Vagina (tissue), 2 donors: ENCODE measurements around the gene ZRANB3. TPM values are rescaled to one million over a fixed set of nuclear protein-coding genes. Genes with fewer than 3 reads are reported as not detected.

Experiments
- DNase-seq, 2 donors: peaks; one replicate each; pipeline ENCODE4 v3.0.0-alpha.2; 2017; ENCODE audit errors: extremely low spot score in 2 of 2
- H3K27ac ChIP-seq: fragments of 200-600 bp; sonication (generic); one replicate; pipeline ENCODE4 v1.5.1; 2019
- H3K27me3 ChIP-seq: fragments of 200-600 bp; sonication (generic); one replicate; pipeline ENCODE4 v1.5.1; 2019
- H3K36me3 ChIP-seq, 2 donors: fragments of 200-600 bp; sonication (generic); one replicate each; pipeline ENCODE4 v1.5.1; 2017 to 2019
- H3K4me1 ChIP-seq: fragments of 200-600 bp; sonication (generic); one replicate; pipeline ENCODE4 v1.5.1; 2019
- H3K4me3 ChIP-seq, 2 donors: fragments of 200-600 bp; sonication (generic); 1 replicate in 1 of 2; 2 replicates in 1 of 2; pipeline ENCODE4 v1.5.1; 2016 to 2019
- H3K9me3 ChIP-seq: fragments of 200-600 bp; sonication (generic); one replicate; pipeline ENCODE4 v1.5.1; 2019
- CTCF ChIP-seq, 3 experiments: fragments of 450-650 bp in 2 of 3; fragments of 200-600 bp in 1 of 3; sonication (generic) in 1 of 3; IDR thresholded peaks; one replicate each; pipeline ENCODE4 v1.5.1; 2017 to 2019; ENCODE audit warnings: antibody characterized with exemption in 3 of 3, mild to moderate bottlenecking in 2 of 3, moderate library complexity in 2 of 3
- POLR2A ChIP-seq, 2 donors: fragments of 450-650 bp; IDR thresholded peaks; one replicate each; pipeline ENCODE4 v1.6.1; 2017; ENCODE audit warnings: antibody characterized with exemption in 2 of 2, mild to moderate bottlenecking in 2 of 2, moderate library complexity in 2 of 2
- POLR2AphosphoS5 ChIP-seq, 2 donors: sonication (generic); formaldehyde crosslinking; IDR thresholded peaks; one replicate each; pipeline ENCODE4 v1.9.0; 2017; ENCODE audit warnings: antibody characterized with exemption in 2 of 2, mild to moderate bottlenecking in 2 of 2, low read depth in 1 of 2; ENCODE audit not compliant: insufficient read depth in 1 of 2
- intact Hi-C: fragments of 100-400 bp; cut with DNase I; formaldehyde crosslinking; loops from one replicate; pipeline ENCODE4 v1.15.1; 2023
- total RNA-seq: library from RNA; depleted of rRNA; stranded (reverse); fragments of >200 nt; gene quantifications from one replicate; pipeline ENCODE4 v1.2.3, GENCODE V29; 2016

The ZRANB3 gene
- total RNA-seq, 1 donor from 2014 or later = 1.5 TPM

GRCh38 chr2:135557530-135557929 lies 26.5 kb upstream of the ZRANB3 start:
- no peak for DNase-seq
- intact Hi-C loops = no loop called here
- no peaks in the 10 kb centered on the region for H3K27me3 ChIP-seq
- H3K9me3 ChIP-seq = no peaks in the 10 kb centered on the region
- TF ChIP-seq POLR2A (IDR thresholded peaks at IDR 0.05) = no peak
- no peak for TF ChIP-seq POLR2AphosphoS5 (IDR thresholded peaks at IDR 0.05; ENCODE audit: insufficient read depth in 1 of 2, low read depth in 1 of 2)
- no peak for TF ChIP-seq CTCF (IDR thresholded peaks at IDR 0.05)
- H3K4me1 ChIP-seq = no peaks in the 10 kb centered on the region
- H3K4me3 ChIP-seq = no peak overlapping the region
- no peak overlapping the region for H3K27ac ChIP-seq
- H3K36me3 ChIP-seq = no peaks in the 10 kb centered on the region

GRCh38 chr2:135555311-135555710 lies 24.3 kb upstream of the ZRANB3 start:
- TF ChIP-seq CTCF (IDR thresholded peaks at IDR 0.05) = no peak
- TF ChIP-seq POLR2AphosphoS5 (IDR thresholded peaks at IDR 0.05; ENCODE audit: insufficient read depth in 1 of 2, low read depth in 1 of 2) = no peak
- TF ChIP-seq POLR2A (IDR thresholded peaks at IDR 0.05) = no peak
- Histone ChIP-seq H3K27me3 (no peaks in the 10 kb centered on the region), H3K4me3 (no peak overlapping the region), H3K4me1 (no peaks in the 10 kb centered on the region), H3K27ac (no peak overlapping the region), H3K9me3 (no peaks in the 10 kb centered on the region), H3K36me3 (no peaks in the 10 kb centered on the region)
- intact Hi-C loops = no loop called here
- DNase-seq = no peak

- H3K27ac ChIP-seq = no peak overlapping the region
- no peaks in the 10 kb centered on the region for H3K4me1 ChIP-seq
- H3K36me3 ChIP-seq = no peaks in the 10 kb centered on the region
- no peak overlapping the region for H3K4me3 ChIP-seq
- no peaks in the 10 kb centered on the region for H3K27me3 ChIP-seq
- DNase-seq = no peak
- intact Hi-C loops = no loop called here
- TF ChIP-seq CTCF (IDR thresholded peaks at IDR 0.05) (no peak), POLR2AphosphoS5 (IDR thresholded peaks at IDR 0.05; ENCODE audit: insufficient read depth in 1 of 2, low read depth in 1 of 2) (no peak), POLR2A (IDR thresholded peaks at IDR 0.05) (no peak)
- H3K9me3 ChIP-seq = no peaks in the 10 kb centered on the region
Measured at GRCh38 chr2:135552887-135553286, 21.9 kb upstream of the ZRANB3 start.

GRCh38 chr2:135551356-135551755 lies 20.3 kb upstream of the ZRANB3 start:
- no peaks in the 10 kb centered on the region for H3K27me3 ChIP-seq
- no peak overlapping the region for H3K4me3 ChIP-seq
- no peaks in the 10 kb centered on the region for H3K36me3 ChIP-seq
- DNase-seq = no peak
- intact Hi-C loops = no loop called here
- H3K9me3 ChIP-seq = no peaks in the 10 kb centered on the region
- no peaks in the 10 kb centered on the region for H3K4me1 ChIP-seq
- TF ChIP-seq CTCF (IDR thresholded peaks at IDR 0.05) (no peak), POLR2A (IDR thresholded peaks at IDR 0.05) (no peak), POLR2AphosphoS5 (IDR thresholded peaks at IDR 0.05; ENCODE audit: insufficient read depth in 1 of 2, low read depth in 1 of 2) (no peak)
- no peak overlapping the region for H3K27ac ChIP-seq

GRCh38 chr2:135547311-135547710 lies 16.3 kb upstream of the ZRANB3 start:
- no peak for DNase-seq
- TF ChIP-seq POLR2AphosphoS5 (IDR thresholded peaks at IDR 0.05; ENCODE audit: insufficient read depth in 1 of 2, low read depth in 1 of 2) (no peak), CTCF (IDR thresholded peaks at IDR 0.05) (no peak), POLR2A (IDR thresholded peaks at IDR 0.05) (no peak)
- H3K27me3 ChIP-seq = no peaks in the 10 kb centered on the region
- H3K4me1 ChIP-seq = no peaks in the 10 kb centered on the region
- H3K9me3 ChIP-seq = no peaks in the 10 kb centered on the region
- H3K27ac ChIP-seq = no peak overlapping the region
- H3K36me3 ChIP-seq = no peaks in the 10 kb centered on the region
- H3K4me3 ChIP-seq = no peak overlapping the region
- intact Hi-C loops = no loop called here
